ENCODE measurements around the gene XRCC4. TPM values are rescaled to one million over a fixed set of nuclear protein-coding genes. Genes with fewer than 3 reads are reported as not detected.

Gene XRCC4
- total RNA-seq, 4 donors from 2014 or later, result 1.8 to 3.5 (median 2.6) TPM

- no peaks in the 10 kb centered on the region for H3K9me3 ChIP-seq
- H3K36me3 ChIP-seq, result no peaks in the 10 kb centered on the region
- TF ChIP-seq POLR2A (IDR thresholded peaks at IDR 0.05), result peak in 1 of 2 donors; percentile 31
- TF ChIP-seq, protein P1, sequence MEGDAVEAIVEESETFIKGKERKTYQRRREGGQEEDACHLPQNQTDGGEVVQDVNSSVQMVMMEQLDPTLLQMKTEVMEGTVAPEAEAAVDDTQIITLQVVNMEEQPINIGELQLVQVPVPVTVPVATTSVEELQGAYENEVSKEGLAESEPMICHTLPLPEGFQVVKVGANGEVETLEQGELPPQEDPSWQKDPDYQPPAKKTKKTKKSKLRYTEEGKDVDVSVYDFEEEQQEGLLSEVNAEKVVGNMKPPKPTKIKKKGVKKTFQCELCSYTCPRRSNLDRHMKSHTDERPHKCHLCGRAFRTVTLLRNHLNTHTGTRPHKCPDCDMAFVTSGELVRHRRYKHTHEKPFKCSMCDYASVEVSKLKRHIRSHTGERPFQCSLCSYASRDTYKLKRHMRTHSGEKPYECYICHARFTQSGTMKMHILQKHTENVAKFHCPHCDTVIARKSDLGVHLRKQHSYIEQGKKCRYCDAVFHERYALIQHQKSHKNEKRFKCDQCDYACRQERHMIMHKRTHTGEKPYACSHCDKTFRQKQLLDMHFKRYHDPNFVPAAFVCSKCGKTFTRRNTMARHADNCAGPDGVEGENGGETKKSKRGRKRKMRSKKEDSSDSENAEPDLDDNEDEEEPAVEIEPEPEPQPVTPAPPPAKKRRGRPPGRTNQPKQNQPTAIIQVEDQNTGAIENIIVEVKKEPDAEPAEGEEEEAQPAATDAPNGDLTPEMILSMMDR (IDR thresholded peaks at IDR 0.05 in 4 of 5, conservative IDR thresholded peaks at IDR 0.05 in 1 of 5), result no peak
- no peaks in the 10 kb centered on the region for H3K4me1 ChIP-seq
- no peaks in the 10 kb centered on the region for H3K27me3 ChIP-seq
- ATAC-seq (peak; percentile 65 to 81), DNase-seq (peak; percentile 22 to 55)
- intact Hi-C loops (cut with DNase I; ENCODE audit: low total_unique reads), result no loop called here
- peak overlapping the region in 1 of 4 donors; percentile 38 for H3K27ac ChIP-seq
- in situ Hi-C loops (cut with MboI; ENCODE audit: low sequenced_read_pairs in 4 of 4), result no loop called here
- H3K4me3 ChIP-seq, result no peak overlapping the region
Measured at GRCh38 chr5:83306572-83307241, 229.4 kb downstream of the XRCC4 start.

GRCh38 chr5:83312663-83313062 lies 235.3 kb downstream of the XRCC4 start:
- Histone ChIP-seq H3K27me3 (no peaks in the 10 kb centered on the region), H3K4me1 (no peaks in the 10 kb centered on the region), H3K27ac (no peak overlapping the region), H3K4me3 (no peak overlapping the region), H3K9me3 (peaks cover 0 to 4% (median 0%) of the 10 kb centered on the region in 3 donors), H3K36me3 (no peaks in the 10 kb centered on the region)
- TF ChIP-seq, protein P1 (IDR thresholded peaks at IDR 0.05 in 4 of 5, conservative IDR thresholded peaks at IDR 0.05 in 1 of 5), result no peak
- no peak for TF ChIP-seq POLR2A (IDR thresholded peaks at IDR 0.05)
- DNase-seq (no peak), ATAC-seq (peak in 1 of 2 donors; percentile 18)
- intact Hi-C loops (cut with DNase I; ENCODE audit: low total_unique reads), result no loop called here
- in situ Hi-C loops (cut with MboI; ENCODE audit: low sequenced_read_pairs in 4 of 4), result no loop called here

- Histone ChIP-seq H3K36me3 (no peaks in the 10 kb centered on the region), H3K4me1 (no peaks in the 10 kb centered on the region), H3K27me3 (no peaks in the 10 kb centered on the region), H3K9me3 (peaks cover 0 to 4% (median 0%) of the 10 kb centered on the region in 3 donors), H3K27ac (no peak overlapping the region), H3K4me3 (no peak overlapping the region)
- TF ChIP-seq, protein P1 (IDR thresholded peaks at IDR 0.05 in 4 of 5, conservative IDR thresholded peaks at IDR 0.05 in 1 of 5), result no peak
- TF ChIP-seq POLR2A (IDR thresholded peaks at IDR 0.05), result no peak
- in situ Hi-C loops (cut with MboI; ENCODE audit: low sequenced_read_pairs in 4 of 4) (no loop called here), intact Hi-C loops (cut with DNase I; ENCODE audit: low total_unique reads) (no loop called here)
- DNase-seq (no peak), ATAC-seq (no peak)
Measured at GRCh38 chr5:83313436-83313835, 236.1 kb downstream of the XRCC4 start.

- in situ Hi-C loops (cut with MboI; ENCODE audit: low sequenced_read_pairs in 4 of 4) (no loop called here), intact Hi-C loops (cut with DNase I; ENCODE audit: low total_unique reads) (no loop called here)
- no peak for DNase-seq
- no peak for TF ChIP-seq POLR2A (IDR thresholded peaks at IDR 0.05)
- Histone ChIP-seq H3K27ac (no peak overlapping the region), H3K27me3 (no peaks in the 10 kb centered on the region), H3K4me1 (no peaks in the 10 kb centered on the region), H3K9me3 (no peaks in the 10 kb centered on the region), H3K4me3 (no peak overlapping the region), H3K36me3 (no peaks in the 10 kb centered on the region)
- no peak for ATAC-seq
Measured at GRCh38 chr5:83321483-83322055, 244.2 kb downstream of the XRCC4 start.

DNA sequence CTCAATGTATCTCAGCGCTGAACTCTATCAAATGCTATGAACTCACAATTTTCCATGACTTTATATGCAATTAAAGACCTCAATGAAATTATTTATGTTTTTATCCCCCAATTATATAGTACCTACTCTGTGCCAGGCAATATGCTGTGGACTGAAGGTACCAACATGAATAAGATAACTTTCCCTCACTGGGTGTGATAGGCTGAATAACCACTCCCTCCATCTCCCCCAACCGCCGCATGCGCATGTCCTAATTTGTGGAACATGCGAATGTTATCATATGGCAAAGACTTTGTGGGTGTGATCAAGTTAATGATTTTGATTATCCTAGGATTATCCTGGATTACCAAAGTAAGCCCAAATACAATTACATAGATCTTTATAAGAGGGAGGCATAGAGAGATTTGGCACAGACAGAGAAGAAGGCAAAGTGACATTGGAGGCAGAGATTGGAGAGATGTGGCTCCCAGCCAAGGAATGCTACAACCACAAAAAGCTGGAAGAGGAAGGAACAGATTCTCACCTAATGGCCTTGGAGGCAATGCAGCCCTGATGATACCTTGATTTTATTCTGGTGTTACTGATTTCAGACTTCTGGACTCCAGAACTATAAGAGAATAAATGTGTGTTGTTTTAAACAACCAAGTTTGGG lies 245.1 kb downstream of the XRCC4 start:
- intact Hi-C loops (cut with DNase I; ENCODE audit: low total_unique reads), result no loop called here
- Histone ChIP-seq H3K4me1 (no peaks in the 10 kb centered on the region), H3K36me3 (no peaks in the 10 kb centered on the region), H3K27me3 (no peaks in the 10 kb centered on the region), H3K9me3 (no peaks in the 10 kb centered on the region), H3K27ac (no peak overlapping the region), H3K4me3 (no peak overlapping the region)
- DNase-seq (no peak), ATAC-seq (no peak)
- in situ Hi-C loops (cut with MboI; ENCODE audit: low sequenced_read_pairs in 4 of 4), result no loop called here
- TF ChIP-seq POLR2A (IDR thresholded peaks at IDR 0.05), result no peak
- TF ChIP-seq, protein P1 (IDR thresholded peaks at IDR 0.05 in 4 of 5, conservative IDR thresholded peaks at IDR 0.05 in 1 of 5), result no peak

All from gastrocnemius medialis (tissue), 4 donors.